ENCODE measurements around the gene ATXN10.

ATXN10 gene

DNA sequence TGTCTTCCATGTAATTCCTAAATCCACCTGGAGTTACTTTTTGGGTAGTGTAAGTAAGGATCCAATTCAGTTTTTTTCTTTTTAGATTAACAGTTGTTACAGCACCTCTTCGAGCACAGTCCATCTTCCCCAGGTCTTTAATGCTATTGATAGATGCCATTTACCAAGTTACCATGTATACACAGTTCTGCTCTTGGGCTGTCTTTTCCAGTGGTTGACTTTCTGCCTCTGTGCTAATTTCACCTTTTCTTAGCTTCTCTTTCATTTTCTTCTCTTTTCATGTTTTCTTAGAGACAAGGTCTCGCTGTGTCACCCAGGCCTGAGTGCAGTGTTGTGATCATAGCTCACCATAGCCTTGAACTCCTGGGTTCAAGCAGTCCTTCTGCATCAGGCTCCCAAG is 12.0 kb downstream of the ATXN10 start:
- Histone ChIP-seq H3K9ac (ENCODE audit: low read length) (no peak overlapping the region), H3K27ac (ENCODE audit: low read depth, low read length) (no peak overlapping the region), H3K36me3 (ENCODE audit: insufficient read depth, low read length) (no peaks in the 10 kb centered on the region), H3K9me3 (ENCODE audit: low read length) (no peaks in the 10 kb centered on the region), H3K4me3 (ENCODE audit: low read depth in 1 of 2, low read length in 2 of 2) (no peak overlapping the region), H3K4me1 (ENCODE audit: insufficient read depth, low read length) (peaks cover 62% of the 10 kb centered on the region), H3K27me3 (ENCODE audit: control insufficient read depth in 1 of 2, insufficient read depth in 2 of 2, low read length in 2 of 2) (no peaks in the 10 kb centered on the region)

DNA sequence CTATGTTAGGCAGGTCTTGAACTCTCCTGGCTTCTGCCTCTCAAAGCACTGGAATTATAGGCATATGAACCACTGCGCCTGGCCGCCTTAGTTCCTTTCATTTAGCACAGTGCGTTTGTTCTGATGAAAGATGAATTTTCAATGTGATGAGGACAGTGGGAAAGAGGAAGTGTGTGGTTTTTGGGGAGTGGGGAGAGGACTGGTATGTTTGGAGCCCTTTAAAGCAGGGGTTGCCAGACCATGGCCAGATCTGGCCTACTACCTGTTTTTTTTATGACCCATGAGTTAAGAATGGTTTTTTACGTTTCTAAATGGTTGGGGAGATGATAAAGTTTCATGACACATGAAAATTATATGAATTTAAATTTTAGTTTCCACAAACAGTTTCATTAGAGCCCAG is 12.5 kb downstream of the ATXN10 start:
- Histone ChIP-seq H3K4me1 (ENCODE audit: insufficient read depth, low read length) (peaks cover 66% of the 10 kb centered on the region), H3K4me3 (ENCODE audit: low read depth in 1 of 2, low read length in 2 of 2) (no peak overlapping the region), H3K9me3 (ENCODE audit: low read length) (no peaks in the 10 kb centered on the region), H3K27ac (ENCODE audit: low read depth, low read length) (no peak overlapping the region), H3K9ac (ENCODE audit: low read length) (no peak overlapping the region), H3K36me3 (ENCODE audit: insufficient read depth, low read length) (no peaks in the 10 kb centered on the region), H3K27me3 (ENCODE audit: control insufficient read depth in 1 of 2, insufficient read depth in 2 of 2, low read length in 2 of 2) (no peaks in the 10 kb centered on the region)

DNA sequence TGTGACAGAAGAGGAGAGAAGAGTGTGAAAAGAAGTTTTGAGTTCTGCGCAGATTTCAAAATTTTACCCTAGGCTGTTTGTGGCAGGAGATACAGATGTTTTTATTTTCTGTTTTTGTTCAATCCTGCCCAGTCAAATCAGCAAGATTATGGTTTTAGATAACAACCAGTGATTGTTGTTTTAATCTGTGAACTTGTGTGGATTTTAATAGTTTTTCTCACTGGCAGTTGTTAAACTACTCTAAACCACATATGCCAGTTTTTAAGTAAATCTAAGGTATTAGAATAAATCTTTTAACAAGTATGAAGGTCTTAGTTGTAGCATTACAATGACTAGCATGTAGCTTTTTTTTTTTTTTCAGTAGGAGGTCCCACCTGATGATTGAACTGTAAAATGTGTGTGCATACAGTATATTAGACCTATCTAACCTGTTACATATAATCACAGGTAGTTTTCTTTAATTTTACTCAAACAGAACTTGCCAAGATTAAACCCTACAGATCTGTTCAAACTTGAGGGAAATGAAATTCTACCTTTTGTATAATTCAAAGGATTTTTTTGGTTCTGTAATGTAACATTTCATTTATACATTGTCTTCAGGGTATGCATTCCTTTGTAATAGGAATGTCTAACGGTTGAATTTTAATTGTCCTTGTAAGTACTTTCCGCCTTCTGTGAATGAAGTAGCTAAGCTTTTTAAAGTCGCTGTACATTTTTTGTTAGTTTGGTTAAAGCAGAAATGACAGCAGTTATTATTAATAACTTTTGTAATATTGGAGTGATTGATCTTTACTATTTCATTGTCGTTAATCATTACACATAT is 13.3 kb downstream of the ATXN10 start:
- Histone ChIP-seq H3K4me1 (ENCODE audit: insufficient read depth, low read length) (peaks cover 69% of the 10 kb centered on the region), H3K27ac (ENCODE audit: low read depth, low read length) (no peak overlapping the region), H3K9me3 (ENCODE audit: low read length) (no peaks in the 10 kb centered on the region), H3K36me3 (ENCODE audit: insufficient read depth, low read length) (no peaks in the 10 kb centered on the region), H3K27me3 (ENCODE audit: control insufficient read depth in 1 of 2, insufficient read depth in 2 of 2, low read length in 2 of 2) (no peaks in the 10 kb centered on the region), H3K4me3 (ENCODE audit: low read depth in 1 of 2, low read length in 2 of 2) (no peak overlapping the region), H3K9ac (ENCODE audit: low read length) (no peak overlapping the region)

DNA sequence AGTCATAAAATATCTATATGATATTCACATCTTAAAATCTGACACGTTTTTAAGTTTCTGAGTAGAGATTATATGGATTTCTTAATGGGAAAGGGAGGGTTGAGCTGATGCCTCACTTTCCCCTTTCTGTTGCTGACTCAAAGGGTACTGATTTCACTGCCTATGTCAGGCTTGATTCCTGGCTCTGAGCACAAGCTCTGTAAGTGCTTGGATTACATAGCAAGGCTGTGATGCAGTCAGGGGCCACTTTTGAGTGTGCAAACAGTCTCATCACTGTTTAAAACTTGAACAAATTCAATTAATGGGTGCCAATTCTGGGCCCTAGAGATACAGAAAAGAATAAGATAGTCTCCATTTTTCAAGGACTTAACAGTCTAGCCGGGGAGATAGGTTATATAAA is 14.4 kb downstream of the ATXN10 start:
- no peaks in the 10 kb centered on the region for H3K27me3 ChIP-seq (ENCODE audit: control insufficient read depth in 1 of 2, insufficient read depth in 2 of 2, low read length in 2 of 2)
- H3K4me3 ChIP-seq (ENCODE audit: low read depth in 1 of 2, low read length in 2 of 2), result no peak overlapping the region
- peaks cover 5% of the 10 kb centered on the region for H3K36me3 ChIP-seq (ENCODE audit: insufficient read depth, low read length)
- no peaks in the 10 kb centered on the region for H3K9me3 ChIP-seq (ENCODE audit: low read length)
- peaks cover 65% of the 10 kb centered on the region for H3K4me1 ChIP-seq (ENCODE audit: insufficient read depth, low read length)
- H3K9ac ChIP-seq (ENCODE audit: low read length), result no peak overlapping the region
- peak overlapping the region; percentile 54 for H3K27ac ChIP-seq (ENCODE audit: low read depth, low read length)

DNA sequence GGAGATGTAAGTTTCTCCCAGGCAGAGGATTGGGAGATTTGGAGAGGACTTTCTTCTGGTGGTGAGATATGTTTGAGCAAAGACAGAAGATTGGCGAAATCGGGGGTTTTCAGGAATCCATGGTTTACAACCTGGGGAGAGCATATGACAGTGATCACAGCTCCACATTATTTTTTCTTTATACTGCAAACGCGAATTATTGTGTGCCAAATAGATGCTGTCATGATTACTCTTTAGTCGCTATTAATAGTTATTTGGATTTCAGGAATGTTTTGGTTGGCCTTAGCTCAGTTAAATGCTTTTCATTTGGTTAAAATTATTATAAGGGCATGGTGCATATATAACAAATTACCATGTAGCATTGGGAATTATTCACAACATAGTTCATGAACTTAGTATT is 15.2 kb downstream of the ATXN10 start:
- Histone ChIP-seq H3K36me3 (ENCODE audit: insufficient read depth, low read length) (peaks cover 8% of the 10 kb centered on the region), H3K27me3 (ENCODE audit: control insufficient read depth in 1 of 2, insufficient read depth in 2 of 2, low read length in 2 of 2) (no peaks in the 10 kb centered on the region), H3K27ac (ENCODE audit: low read depth, low read length) (no peak overlapping the region), H3K9me3 (ENCODE audit: low read length) (no peaks in the 10 kb centered on the region), H3K9ac (ENCODE audit: low read length) (no peak overlapping the region), H3K4me3 (ENCODE audit: low read depth in 1 of 2, low read length in 2 of 2) (no peak overlapping the region), H3K4me1 (ENCODE audit: insufficient read depth, low read length) (peaks cover 57% of the 10 kb centered on the region)

DNA sequence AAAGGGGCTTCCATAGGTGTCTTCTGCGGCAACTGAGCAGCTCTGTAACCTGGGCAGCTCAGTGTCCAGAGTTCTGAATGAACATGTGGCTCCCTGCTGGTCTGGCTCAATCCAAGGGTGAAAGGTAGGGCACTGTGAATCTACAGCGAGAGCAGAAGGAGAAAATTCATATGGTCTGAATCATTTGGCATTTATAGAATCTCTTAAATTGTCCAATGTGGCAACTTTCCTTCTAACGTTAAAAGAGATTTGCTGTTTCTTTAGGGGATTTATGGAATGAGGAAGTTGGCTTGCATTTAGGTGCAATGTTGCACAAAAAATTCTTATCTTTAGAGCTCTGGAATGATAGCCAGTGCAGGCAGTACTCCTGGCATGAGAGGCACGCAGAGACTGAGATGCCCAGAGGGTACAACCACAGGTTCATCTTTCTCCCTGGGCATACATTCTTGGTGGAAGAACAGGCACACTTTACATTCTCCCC is 17.0 kb downstream of the ATXN10 start:
- Histone ChIP-seq H3K4me3 (ENCODE audit: low read depth in 1 of 2, low read length in 2 of 2) (no peak overlapping the region), H3K36me3 (ENCODE audit: insufficient read depth, low read length) (peaks cover 21% of the 10 kb centered on the region), H3K4me1 (ENCODE audit: insufficient read depth, low read length) (peaks cover 59% of the 10 kb centered on the region), H3K27me3 (ENCODE audit: control insufficient read depth in 1 of 2, insufficient read depth in 2 of 2, low read length in 2 of 2) (no peaks in the 10 kb centered on the region), H3K9ac (ENCODE audit: low read length) (no peak overlapping the region), H3K9me3 (ENCODE audit: low read length) (no peaks in the 10 kb centered on the region), H3K27ac (ENCODE audit: low read depth, low read length) (no peak overlapping the region)

DNA sequence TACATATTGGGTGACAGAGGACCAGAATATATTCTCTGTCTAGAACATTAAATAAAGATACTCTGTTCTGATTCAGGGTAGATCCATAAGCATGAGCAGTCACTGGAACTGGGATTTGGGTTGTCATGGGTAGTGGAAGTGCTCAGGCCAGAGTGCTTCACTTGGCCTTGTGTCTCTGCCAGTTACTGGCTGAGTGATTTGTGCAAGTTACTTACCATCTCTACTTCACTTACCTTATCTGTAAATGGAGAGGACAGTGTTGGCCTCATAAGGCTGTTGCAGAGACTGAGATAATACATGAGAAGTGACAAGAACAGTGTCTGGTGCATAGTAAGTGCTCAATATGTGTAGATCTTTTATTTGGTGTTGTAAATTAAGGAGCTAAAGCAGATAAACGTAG is 17.6 kb downstream of the ATXN10 start:
- H3K36me3 ChIP-seq (ENCODE audit: insufficient read depth, low read length), result peaks cover 27% of the 10 kb centered on the region
- no peak overlapping the region for H3K4me3 ChIP-seq (ENCODE audit: low read depth in 1 of 2, low read length in 2 of 2)
- no peak overlapping the region for H3K9ac ChIP-seq (ENCODE audit: low read length)
- no peak overlapping the region for H3K27ac ChIP-seq (ENCODE audit: low read depth, low read length)
- peaks cover 55% of the 10 kb centered on the region for H3K4me1 ChIP-seq (ENCODE audit: insufficient read depth, low read length)
- H3K9me3 ChIP-seq (ENCODE audit: low read length), result no peaks in the 10 kb centered on the region
- H3K27me3 ChIP-seq (ENCODE audit: control insufficient read depth in 1 of 2, insufficient read depth in 2 of 2, low read length in 2 of 2), result no peaks in the 10 kb centered on the region

DNA sequence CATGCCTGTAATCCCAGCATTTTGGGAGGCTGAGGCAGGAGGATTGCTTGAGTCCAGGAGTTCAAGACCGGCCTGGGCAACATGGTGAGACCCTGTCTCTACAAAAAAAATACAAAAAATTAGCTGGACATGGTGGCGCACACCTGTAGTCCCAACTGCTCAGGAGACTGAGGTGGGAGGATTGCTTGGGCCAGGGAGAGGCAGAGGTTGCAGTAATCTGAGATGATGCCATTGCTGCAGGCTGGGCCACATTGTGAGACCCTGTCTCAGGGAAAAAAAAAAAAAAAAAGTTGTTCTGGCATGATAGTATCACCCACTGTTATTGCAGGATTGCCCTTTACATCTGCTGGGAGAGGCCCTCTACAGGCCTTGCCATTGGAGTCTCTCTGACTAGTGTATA is 18.4 kb downstream of the ATXN10 start:
- Histone ChIP-seq H3K27ac (ENCODE audit: low read depth, low read length) (no peak overlapping the region), H3K36me3 (ENCODE audit: insufficient read depth, low read length) (peaks cover 28% of the 10 kb centered on the region)

DNA sequence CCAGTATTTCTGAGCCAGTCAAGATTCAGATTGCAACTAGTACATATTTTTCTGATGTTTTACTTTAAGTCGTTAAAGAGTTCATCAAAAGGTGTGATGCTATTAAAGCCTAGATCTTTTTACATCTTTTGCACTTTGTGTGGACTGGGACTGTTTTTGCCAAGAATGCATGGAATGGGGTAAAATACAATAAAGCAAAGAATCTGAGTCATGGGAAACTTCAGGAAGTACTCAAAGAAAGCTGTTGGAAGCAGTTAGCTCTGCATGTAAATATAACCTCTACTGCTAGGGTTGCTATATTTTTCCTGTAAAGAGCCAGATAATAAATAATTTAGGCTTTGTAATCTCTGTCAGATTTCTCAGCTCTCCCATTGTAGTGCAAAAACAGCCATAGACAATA is 20.9 kb downstream of the ATXN10 start:
- Histone ChIP-seq H3K36me3 (ENCODE audit: insufficient read depth, low read length) (peaks cover 28% of the 10 kb centered on the region), H3K4me3 (ENCODE audit: low read depth in 1 of 2, low read length in 2 of 2) (no peak overlapping the region), H3K4me1 (ENCODE audit: insufficient read depth, low read length) (peaks cover 24% of the 10 kb centered on the region), H3K27ac (ENCODE audit: low read depth, low read length) (no peak overlapping the region), H3K27me3 (ENCODE audit: control insufficient read depth in 1 of 2, insufficient read depth in 2 of 2, low read length in 2 of 2) (no peaks in the 10 kb centered on the region), H3K9ac (ENCODE audit: low read length) (no peak overlapping the region), H3K9me3 (ENCODE audit: low read length) (no peaks in the 10 kb centered on the region)

More for the DNA sequence above, 18.4 kb downstream of the ATXN10 start:
- no peaks in the 10 kb centered on the region for H3K27me3 ChIP-seq (ENCODE audit: control insufficient read depth in 1 of 2, insufficient read depth in 2 of 2, low read length in 2 of 2)
- H3K4me1 ChIP-seq (ENCODE audit: insufficient read depth, low read length), result peaks cover 49% of the 10 kb centered on the region
- no peak overlapping the region for H3K4me3 ChIP-seq (ENCODE audit: low read depth in 1 of 2, low read length in 2 of 2)
- no peak overlapping the region for H3K9ac ChIP-seq (ENCODE audit: low read length)
- no peaks in the 10 kb centered on the region for H3K9me3 ChIP-seq (ENCODE audit: low read length)

DNA sequence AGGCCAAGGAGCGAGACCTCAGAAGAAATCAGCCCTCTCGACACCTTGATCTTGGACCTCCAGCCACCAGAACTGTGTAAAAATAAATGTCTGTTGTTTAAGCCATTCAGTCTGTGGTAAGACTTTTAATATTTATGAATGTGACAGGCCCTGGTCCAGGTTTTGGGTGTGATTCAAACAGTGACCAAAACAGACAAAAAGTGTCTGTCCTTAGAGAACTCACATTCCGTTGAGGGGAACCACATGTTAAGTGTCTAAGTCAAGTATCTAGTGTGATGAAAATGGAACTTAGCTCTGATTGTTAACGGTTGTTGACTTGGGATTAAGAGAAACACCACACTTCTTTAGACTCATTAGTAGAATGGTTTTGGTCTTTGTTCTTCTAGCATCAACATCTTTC is 22.2 kb downstream of the ATXN10 start:
- H3K27me3 ChIP-seq (ENCODE audit: control insufficient read depth in 1 of 2, insufficient read depth in 2 of 2, low read length in 2 of 2), result no peaks in the 10 kb centered on the region
- H3K9ac ChIP-seq (ENCODE audit: low read length), result no peak overlapping the region
- H3K27ac ChIP-seq (ENCODE audit: low read depth, low read length), result no peak overlapping the region
- peaks cover 28% of the 10 kb centered on the region for H3K36me3 ChIP-seq (ENCODE audit: insufficient read depth, low read length)
- no peak overlapping the region for H3K4me3 ChIP-seq (ENCODE audit: low read depth in 1 of 2, low read length in 2 of 2)
- H3K9me3 ChIP-seq (ENCODE audit: low read length), result no peaks in the 10 kb centered on the region
- H3K4me1 ChIP-seq (ENCODE audit: insufficient read depth, low read length), result peaks cover 14% of the 10 kb centered on the region

DNA sequence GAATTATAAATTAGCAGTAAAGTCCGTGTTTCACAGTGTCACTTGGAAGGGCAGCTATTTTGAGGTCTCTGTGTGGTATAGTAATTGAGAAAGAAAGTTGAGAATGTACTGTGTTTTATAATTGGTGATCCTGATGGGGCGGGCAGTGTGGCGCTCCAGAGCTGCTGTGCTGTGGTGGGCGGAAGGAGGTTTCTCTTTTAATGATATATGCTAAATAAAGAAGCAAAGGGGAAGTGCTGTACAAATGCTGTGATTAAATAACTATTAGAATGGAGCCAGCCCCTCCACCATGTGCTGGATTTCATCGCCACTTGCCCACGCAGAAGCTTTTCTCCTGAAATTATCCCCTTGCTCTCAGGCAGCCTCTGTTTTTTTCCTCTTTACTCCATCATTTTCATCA is 24.6 kb downstream of the ATXN10 start:
- Histone ChIP-seq H3K36me3 (ENCODE audit: insufficient read depth, low read length) (peaks cover 31% of the 10 kb centered on the region), H3K27ac (ENCODE audit: low read depth, low read length) (no peak overlapping the region)

DNA sequence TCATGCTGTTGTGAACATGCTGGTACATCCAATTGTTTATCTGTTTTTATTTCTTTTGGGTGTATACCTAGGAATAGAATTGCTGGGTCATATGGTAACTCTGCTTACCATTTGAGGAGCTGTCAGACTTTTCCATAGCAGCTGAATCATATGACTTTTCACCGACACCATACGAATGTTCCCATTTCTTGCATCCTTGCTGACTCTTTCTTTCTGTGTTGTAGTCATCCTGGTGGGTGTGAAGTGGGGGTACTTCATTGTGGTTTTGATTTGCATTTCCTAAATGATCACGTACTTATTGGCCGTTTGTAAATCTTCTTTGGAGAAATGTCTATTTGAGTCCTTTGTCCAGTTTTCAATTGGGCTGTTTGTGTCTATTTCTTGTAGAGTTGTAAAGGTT is 26.5 kb downstream of the ATXN10 start:
- H3K9ac ChIP-seq (ENCODE audit: low read length), result no peak overlapping the region
- H3K27me3 ChIP-seq (ENCODE audit: control insufficient read depth in 1 of 2, insufficient read depth in 2 of 2, low read length in 2 of 2), result no peaks in the 10 kb centered on the region
- no peak overlapping the region for H3K27ac ChIP-seq (ENCODE audit: low read depth, low read length)
- peaks cover 22% of the 10 kb centered on the region for H3K36me3 ChIP-seq (ENCODE audit: insufficient read depth, low read length)
- peaks cover 5% of the 10 kb centered on the region for H3K4me1 ChIP-seq (ENCODE audit: insufficient read depth, low read length)
- no peaks in the 10 kb centered on the region for H3K9me3 ChIP-seq (ENCODE audit: low read length)
- H3K4me3 ChIP-seq (ENCODE audit: low read depth in 1 of 2, low read length in 2 of 2), result no peak overlapping the region

More for the DNA sequence above, 24.6 kb downstream of the ATXN10 start:
- H3K4me3 ChIP-seq (ENCODE audit: low read depth in 1 of 2, low read length in 2 of 2), result no peak overlapping the region
- no peaks in the 10 kb centered on the region for H3K27me3 ChIP-seq (ENCODE audit: control insufficient read depth in 1 of 2, insufficient read depth in 2 of 2, low read length in 2 of 2)
- H3K9ac ChIP-seq (ENCODE audit: low read length), result no peak overlapping the region
- no peaks in the 10 kb centered on the region for H3K9me3 ChIP-seq (ENCODE audit: low read length)
- H3K4me1 ChIP-seq (ENCODE audit: insufficient read depth, low read length), result peaks cover 8% of the 10 kb centered on the region
